GM19193 (cell line): ENCODE results near the gene CYP4B1.

Experiments used
- POLR2A ChIP-seq: IDR thresholded peaks from 4 replicates; pipeline ENCODE4 v1.6.1; 2011; ENCODE audit not compliant: insufficient read depth, insufficient read length; ENCODE audit errors: extremely low read depth

Gene CYP4B1

GRCh38 chr1:46790446-46791101 is 8.3 kb upstream of the CYP4B1 start:
- no peak for TF ChIP-seq POLR2A

- TF ChIP-seq POLR2A, result no peak
These were observed 5.7 kb upstream of the CYP4B1 start for GRCh38 chr1:46793126-46793525.

DNA sequence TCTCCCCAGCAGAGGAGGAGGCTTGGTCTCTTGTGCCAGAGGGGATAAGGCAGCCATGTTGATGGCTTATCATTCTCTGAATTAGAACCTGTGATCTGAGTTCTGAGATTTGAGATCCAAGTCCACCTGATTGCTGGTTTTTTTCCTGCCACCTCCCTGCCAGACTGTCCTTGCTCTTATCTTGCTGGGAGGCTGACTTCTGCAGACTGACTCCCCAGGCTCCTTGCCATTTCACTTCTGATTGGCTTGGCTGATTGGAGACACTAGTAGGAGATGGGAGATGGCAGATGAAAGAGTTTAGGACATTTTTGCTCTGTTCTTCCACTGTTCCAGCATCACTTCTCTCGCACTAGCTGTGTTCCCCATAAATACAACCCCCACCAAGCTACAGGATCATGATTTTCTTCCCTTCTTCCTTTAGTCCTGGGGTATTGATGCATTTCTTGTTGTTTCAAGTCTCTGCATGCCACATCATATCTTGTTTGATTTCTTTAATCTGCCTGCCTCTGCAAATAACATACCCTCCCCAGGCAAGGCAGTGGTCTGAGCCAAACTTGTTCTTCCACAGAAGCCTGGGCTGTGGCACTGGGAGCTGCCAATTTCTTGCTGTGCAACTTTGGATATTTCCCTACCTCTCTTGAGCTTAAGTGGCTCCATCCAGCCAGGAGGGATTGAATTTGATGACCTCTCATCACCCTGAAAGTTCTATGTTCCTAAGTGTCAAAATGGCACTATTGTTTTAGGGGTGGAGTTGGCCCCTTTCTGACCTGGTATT is 963 bp upstream of the CYP4B1 start:
- no peak for TF ChIP-seq POLR2A

DNA sequence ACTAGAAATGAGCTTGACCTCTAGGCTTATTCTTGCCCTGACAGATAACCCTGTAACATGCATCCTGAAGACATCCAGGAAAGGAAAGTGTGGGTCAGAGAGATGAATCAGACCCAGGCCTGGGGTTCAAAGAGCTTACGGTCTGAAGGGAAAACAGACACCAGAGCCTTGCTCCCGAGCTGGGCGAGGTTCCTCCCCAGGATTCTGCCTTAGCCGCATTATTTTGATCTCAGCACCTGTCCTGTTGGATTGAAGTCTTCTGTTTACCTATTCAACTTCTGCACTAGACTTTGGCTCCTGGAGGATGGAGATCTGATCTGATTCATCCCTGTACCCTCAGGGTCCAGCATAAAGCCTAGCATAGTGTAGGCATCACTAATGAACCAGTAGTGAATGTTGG is 1.9 kb downstream of the CYP4B1 start:
- no peak for TF ChIP-seq POLR2A

DNA sequence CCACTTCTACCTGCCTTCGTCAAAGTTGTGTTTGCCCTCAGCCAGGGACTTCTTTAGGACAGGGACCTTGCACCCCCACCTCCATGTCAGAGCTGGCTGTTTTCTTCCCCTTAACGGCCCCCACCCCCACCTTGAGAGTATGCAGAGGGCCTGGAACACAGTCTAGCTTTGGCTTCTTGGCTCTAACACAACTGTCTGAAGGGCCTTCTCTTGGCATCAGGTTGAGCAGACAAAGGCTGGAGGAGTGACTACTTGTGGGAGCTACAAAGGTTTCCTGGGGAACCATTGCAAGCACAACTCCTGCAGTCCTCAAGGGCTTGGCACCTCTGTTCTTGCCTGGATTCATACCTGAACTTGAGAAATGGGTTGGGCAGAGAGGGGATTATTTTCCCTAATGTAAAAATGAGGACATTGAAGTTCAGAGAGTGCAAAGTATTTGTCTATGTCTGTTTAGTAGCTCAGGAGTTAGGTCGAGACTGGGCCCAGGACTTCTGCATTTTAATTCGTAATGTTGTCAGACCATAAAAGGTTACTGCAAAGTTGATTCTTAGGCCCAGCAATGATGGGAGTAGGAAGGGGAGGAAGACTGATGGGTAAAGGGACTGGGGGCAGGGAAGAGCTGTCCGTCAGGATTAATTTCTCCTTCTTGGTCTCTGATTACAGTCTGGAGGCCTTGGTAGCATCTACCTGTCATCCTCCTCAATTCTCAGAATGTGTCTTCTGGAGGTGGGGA is 2.6 kb downstream of the CYP4B1 start:
- no peak for TF ChIP-seq POLR2A

- no peak for TF ChIP-seq POLR2A
These were observed 3.2 kb downstream of the CYP4B1 start for GRCh38 chr1:46802081-46802480.

DNA sequence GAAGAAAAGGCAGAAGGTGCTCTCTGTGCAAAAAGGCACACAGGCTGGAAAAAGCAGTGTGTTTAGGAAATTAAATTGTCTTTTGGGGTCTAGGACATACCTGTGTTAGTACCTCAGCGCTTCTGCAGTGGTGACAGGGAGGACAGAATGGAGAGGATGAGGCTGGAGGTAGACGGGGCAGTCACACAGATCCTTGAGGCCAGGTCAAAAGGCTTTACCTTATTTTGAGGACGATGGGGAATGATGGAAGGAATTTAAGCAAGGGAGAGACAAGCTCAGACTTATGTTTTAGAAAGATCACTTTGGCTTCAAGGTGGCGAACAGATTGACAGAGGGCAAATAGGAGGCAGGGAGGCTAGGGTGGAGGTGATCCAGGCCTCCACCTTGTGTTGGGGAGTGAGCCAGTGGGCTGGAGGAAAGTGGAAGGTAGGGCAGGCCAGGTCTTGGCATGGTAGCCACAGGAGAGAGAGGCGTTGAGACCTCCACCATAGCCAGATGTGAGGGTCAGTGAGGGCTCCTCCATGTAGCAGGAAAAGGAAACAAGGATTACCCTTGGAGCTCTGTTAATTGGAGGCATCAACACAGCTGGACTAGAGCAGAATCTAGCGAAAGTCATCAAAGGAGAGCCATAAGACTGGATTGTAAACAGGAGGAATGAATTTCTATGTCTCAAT is 4.2 kb downstream of the CYP4B1 start:
- no peak for TF ChIP-seq POLR2A

DNA sequence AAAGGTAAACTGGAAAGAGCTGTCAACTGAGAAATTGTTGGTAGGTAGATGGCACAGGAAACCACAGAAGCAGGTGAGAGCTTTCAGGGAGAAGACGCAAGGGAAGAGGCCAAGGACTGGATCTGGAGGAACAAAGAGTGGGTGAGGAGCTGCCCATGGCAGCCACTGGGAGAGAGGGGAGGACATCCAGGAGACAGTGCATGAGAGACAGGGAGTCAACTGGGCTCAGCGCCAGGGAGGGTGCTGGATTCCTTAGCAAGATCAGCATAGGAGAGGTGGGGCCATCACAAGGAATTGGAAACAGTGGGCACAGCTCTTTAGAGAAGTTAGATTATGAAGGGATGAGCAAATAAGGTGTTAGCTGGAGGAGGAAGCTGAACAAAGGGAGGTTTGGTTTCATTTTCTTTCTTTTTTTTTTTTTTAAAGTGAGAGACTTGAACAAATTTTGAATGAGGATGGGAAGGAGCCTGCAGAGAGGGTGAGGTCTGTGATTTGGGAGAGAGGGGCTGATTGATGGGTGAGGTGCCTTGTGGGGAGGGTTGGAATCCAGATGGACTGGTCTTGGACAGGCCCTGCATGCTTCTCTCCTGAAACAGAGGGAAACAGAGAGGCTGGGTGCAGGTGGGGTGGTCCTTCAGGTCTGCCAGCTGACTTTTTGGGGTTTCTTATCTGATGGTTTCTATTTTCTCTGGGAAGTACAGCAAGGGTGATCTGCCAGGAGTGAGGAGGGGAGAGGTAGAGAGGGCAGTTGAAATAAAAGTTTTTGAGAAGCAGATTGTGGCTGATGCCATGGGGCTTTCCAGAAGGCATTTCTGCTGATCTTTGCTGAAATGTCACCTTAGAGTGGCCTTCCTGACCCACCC is 5.4 kb downstream of the CYP4B1 start:
- no peak for TF ChIP-seq POLR2A

- TF ChIP-seq POLR2A, result no peak
These were observed 6.1 kb downstream of the CYP4B1 start for GRCh38 chr1:46804926-46805325.

DNA sequence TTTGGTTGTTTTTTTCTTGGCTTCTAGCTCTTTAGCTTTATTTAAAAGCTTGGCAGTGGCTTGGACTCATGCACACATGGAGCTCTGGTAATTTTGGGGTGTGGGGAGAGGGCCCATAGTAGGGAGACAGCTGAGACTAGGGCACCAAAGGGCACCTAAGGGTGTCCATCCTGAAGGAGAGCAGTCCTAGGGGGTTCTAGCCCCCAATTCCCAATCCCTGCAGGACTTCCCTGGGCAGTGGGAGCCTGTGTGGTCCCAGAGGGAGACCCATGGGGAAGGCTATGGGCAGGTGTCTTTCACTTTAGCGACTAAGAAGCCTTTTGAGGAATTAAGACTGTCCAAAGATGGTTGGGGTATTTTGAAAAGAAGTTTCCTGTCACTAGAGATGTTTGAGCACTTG is 6.9 kb downstream of the CYP4B1 start:
- TF ChIP-seq POLR2A, result no peak

- no peak for TF ChIP-seq POLR2A
These were observed 7.6 kb downstream of the CYP4B1 start for GRCh38 chr1:46806196-46807020.

- TF ChIP-seq POLR2A, result no peak
These were observed 8.5 kb downstream of the CYP4B1 start for GRCh38 chr1:46807046-46807972.
